ENCODE data around the gene MSL3.

Gene MSL3

GRCh38 chrX:11758400-11759171, 549 bp downstream of the MSL3 start:
- in situ Hi-C loops (cut with HindIII; ENCODE audit: low sequenced_read_pairs): loop anchor here (25.0 kb wide), 1 partner anchor 221 kb away; no protein-coding TSS in a partner anchor

- in situ Hi-C loops (cut with HindIII; ENCODE audit: low sequenced_read_pairs): loop anchor here (25.0 kb wide), 1 partner anchor 222 kb away; no protein-coding TSS in a partner anchor
These were observed 1.1 kb downstream of the MSL3 start for GRCh38 chrX:11759172-11759460.

GRCh38 chrX:11759461-11760311, 1.6 kb downstream of the MSL3 start:
- in situ Hi-C loops (cut with HindIII; ENCODE audit: low sequenced_read_pairs): loop anchor here (25.0 kb wide), 1 partner anchor 222 kb away; no protein-coding TSS in a partner anchor

DNA sequence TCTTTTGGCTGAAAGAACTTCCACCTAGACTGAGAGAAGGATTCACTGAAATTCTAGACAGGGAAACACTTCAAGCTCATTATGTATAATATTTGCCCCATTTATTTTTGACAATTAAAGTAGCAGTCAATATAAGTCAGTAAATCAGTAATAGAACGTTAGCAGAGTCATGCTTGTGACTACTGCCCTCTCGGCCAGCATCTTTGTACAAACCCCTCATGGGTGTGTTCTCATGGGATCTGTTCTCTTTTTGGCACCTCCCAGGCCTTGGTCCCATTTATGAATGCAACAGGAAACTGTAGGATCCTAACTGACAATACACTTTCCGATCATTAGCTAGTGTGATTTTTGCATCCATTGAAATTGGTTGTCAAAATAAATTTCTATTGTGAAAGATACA, 2.9 kb downstream of the MSL3 start:
- in situ Hi-C loops (cut with HindIII; ENCODE audit: low sequenced_read_pairs): loop anchor here (25.0 kb wide), 1 partner anchor 224 kb away; no protein-coding TSS in a partner anchor

- in situ Hi-C loops (cut with HindIII; ENCODE audit: low sequenced_read_pairs): loop anchor here (25.0 kb wide), 1 partner anchor 227 kb away; no protein-coding TSS in a partner anchor
These were observed 6.6 kb downstream of the MSL3 start for GRCh38 chrX:11764602-11765067.

DNA sequence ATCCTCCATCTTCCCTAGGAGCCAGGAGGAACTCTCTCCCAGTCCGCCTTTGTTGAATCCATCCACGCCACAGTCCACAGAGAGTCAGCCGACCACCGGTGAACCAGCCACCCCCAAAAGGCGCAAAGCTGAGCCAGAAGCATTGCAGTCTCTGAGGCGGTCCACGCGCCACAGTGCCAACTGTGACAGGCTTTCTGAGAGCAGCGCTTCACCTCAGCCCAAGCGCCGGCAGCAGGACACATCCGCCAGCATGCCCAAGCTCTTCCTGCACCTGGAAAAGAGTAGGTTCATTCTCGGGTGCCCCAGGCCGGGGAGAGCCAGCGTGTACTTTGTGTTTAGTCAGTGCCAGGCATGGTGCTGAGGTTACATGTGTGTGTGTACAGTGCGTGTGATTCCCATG, 7.4 kb downstream of the MSL3 start:
- in situ Hi-C loops (cut with HindIII; ENCODE audit: low sequenced_read_pairs): loop anchor here (25.0 kb wide), 1 partner anchor 228 kb away; no protein-coding TSS in a partner anchor

GRCh38 chrX:11766487-11766886, 8.4 kb downstream of the MSL3 start:
- in situ Hi-C loops (cut with HindIII; ENCODE audit: low sequenced_read_pairs): loop anchor here (25.0 kb wide), 1 partner anchor 229 kb away; no protein-coding TSS in a partner anchor

- in situ Hi-C loops (cut with HindIII; ENCODE audit: low sequenced_read_pairs): loop anchor here (25.0 kb wide), 1 partner anchor 231 kb away; no protein-coding TSS in a partner anchor
These were observed 10.0 kb downstream of the MSL3 start for GRCh38 chrX:11768039-11768438.

DNA sequence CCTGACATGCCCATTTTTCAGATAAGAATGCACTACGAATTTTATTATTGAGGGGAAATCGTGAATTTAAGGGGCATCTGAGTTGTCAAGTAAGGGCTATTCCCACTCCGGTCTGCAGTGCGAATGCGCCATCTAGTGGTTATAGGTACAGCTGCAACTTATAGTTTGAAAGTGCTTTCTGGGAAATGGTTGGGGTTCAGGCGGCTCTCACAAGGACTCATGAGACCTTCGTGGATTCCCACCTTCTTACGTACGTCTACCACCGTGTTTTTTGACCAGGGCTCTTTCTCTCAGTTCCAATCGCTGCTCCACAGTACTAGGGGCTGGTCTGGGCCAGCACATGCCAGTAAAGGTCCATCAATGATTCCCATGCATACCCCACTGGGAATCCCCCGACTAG, 12.3 kb downstream of the MSL3 start:
- in situ Hi-C loops (cut with HindIII; ENCODE audit: low sequenced_read_pairs): loop anchor here (25.0 kb wide), 1 partner anchor 233 kb away; no protein-coding TSS in a partner anchor

GRCh38 chrX:11778230-11778629, 20.2 kb downstream of the MSL3 start:
- in situ Hi-C loops (cut with HindIII; ENCODE audit: low sequenced_read_pairs): no loop called here

DNA sequence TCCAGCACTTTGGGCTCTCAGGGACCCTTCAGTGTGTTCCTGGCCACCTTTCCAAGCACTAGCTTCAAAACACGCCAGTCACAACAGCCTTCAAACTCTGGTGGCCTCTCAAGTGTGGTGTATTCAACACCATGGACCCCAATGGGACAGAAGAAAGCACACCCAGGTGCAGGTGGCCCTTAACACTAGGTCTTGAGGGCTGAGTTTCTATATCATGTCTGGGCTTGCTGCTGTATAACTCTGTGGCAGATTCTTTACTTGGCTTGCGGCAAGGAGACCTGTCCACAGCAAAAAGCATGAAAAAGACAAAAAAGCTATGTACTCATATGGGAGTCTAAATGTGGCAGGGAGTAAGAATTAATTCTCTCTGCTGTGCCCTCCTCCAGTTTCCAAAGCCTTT, 23.1 kb downstream of the MSL3 start:
- in situ Hi-C loops (cut with HindIII; ENCODE audit: low sequenced_read_pairs): no loop called here

DNA sequence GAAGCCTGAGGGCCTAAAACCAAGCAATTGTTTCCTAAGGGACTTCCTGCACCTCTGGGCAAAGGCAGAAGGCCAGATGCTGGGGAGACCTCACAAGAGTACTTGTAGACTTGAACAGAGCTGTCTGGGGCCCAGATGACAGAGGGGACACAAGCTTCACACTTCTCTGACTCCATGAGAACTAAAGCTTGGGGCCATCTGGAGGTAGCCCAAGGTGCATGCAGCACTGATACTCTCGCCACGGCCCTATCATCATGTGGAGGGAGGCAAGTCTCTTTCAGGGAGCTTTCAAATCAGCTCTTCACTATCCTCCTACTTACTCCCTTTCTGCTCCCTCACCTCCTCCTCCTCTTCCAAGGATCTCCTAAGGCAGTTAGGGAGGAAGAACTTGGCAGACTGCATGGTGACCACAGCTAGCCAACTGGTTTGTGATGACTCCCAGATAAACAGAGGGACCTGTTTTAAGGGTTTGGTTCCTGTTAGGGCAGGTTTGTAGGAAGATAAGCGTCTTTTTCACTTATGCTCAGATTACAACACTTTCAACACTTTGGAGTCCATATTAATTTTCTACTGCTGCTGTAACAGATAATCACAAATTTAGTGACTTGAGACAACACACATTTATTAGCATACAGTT, 23.8 kb downstream of the MSL3 start:
- in situ Hi-C loops (cut with HindIII; ENCODE audit: low sequenced_read_pairs): no loop called here

DNA sequence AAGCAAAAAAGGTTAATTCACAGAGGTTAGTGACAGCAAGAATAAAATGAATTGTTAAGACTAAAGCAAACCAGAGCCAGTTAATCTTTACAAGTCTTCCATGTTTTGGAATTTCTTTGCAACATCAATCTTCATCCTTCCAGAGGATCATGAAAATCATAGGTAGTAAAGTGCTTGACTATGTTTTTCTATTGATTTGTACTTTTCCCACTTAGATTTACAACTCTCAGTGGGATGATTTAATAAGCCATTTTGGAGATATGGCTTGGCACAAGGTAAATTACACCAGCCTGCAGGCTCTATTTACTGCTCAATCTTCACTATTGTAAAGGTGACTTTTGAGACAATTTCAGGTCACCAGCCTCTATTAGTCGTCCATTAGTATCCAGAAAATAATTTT, 26.5 kb downstream of the MSL3 start:
- in situ Hi-C loops (cut with HindIII; ENCODE audit: low sequenced_read_pairs): no loop called here

GRCh38 chrX:11786862-11787261, 28.8 kb downstream of the MSL3 start:
- in situ Hi-C loops (cut with HindIII; ENCODE audit: low sequenced_read_pairs): no loop called here

DNA sequence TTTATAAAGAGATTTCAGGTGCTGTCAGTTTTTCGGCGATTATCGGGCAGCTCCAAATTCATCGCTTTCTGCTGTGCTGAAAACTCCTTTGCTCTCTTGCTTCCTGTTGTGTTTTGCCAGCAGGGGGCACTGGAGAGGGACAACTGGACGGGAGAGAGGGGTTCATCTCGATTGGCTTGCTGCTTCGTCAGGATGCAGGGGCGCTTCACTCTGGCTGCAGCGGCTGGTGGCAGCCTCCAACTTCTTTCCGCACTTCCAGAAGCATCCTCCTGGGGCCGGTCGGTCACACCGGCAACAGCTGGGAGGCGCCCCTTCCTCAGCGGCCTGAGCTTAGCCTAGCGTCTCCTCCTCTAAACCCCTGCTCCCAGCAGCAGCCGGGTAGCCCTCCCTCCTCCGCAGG, 29.5 kb downstream of the MSL3 start:
- in situ Hi-C loops (cut with HindIII; ENCODE audit: low sequenced_read_pairs): no loop called here

GRCh38 chrX:11789809-11790208, 31.8 kb downstream of the MSL3 start:
- in situ Hi-C loops (cut with HindIII; ENCODE audit: low sequenced_read_pairs): no loop called here

DNA sequence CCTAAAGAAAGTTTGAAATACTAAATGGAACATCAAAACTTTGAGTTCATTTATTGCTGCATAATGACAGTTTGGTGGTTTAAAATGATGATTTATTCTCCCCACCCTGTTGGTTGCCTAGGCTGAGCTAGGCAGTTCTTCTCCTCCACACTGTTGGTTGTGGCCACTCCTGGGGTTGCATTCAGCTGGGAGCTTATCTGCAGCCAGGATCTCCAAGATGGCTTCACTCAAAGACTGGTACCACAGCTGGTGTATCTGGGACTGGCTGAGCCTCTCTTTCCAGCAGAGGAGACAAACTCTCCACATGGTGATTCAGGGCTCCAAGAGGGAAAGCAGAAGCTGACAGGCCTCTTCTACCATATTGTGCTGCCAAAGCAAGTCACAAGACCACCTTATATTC, 33.1 kb downstream of the MSL3 start:
- in situ Hi-C loops (cut with HindIII; ENCODE audit: low sequenced_read_pairs): no loop called here

- in situ Hi-C loops (cut with HindIII; ENCODE audit: low sequenced_read_pairs): no loop called here
These were observed 33.5 kb downstream of the MSL3 start for GRCh38 chrX:11791537-11791936.

DNA sequence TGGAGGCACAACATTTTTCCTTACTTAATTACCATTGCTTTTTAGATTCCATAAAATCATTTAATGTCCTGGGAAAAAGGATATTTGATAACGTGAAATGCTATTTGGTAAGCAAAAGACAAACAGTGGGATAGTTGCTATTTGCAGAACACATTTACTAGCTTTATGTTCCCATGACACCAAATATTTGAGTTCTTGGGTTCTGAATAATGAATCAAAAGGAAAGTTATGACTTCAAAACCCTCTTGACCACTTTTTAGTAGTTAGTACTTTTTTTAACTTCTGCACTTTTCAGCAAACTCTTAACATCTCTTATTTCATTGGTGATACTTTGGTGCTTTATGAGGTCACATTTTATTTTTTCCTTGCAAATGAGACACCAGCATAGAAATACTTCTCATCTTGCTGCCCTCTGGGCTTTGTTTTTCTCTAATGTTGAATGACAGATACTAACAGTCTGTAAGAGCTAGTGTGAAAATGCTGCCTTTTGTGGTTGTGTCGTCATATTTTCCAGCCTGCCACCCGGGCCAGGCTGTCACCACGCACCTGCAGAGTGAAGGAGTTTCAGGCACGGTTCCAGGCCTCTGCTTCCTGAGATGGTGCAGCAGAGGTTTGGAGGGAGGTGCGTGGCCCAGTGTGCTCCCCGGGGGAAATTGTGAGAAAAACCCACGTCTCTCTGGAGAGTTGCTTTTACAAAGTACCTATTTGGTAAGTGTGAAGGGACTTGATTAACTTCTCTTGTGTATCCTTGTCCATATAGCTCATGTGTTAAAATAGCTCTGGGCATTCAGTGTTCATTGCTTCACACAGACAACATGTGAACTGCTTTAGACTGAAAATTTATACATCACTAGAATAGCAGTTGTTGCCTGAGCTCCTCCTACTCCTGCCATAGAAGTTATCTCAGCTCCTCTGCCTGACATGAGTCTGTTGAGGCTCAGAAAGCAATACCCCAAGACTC, 34.7 kb downstream of the MSL3 start:
- in situ Hi-C loops (cut with HindIII; ENCODE audit: low sequenced_read_pairs): no loop called here

DNA sequence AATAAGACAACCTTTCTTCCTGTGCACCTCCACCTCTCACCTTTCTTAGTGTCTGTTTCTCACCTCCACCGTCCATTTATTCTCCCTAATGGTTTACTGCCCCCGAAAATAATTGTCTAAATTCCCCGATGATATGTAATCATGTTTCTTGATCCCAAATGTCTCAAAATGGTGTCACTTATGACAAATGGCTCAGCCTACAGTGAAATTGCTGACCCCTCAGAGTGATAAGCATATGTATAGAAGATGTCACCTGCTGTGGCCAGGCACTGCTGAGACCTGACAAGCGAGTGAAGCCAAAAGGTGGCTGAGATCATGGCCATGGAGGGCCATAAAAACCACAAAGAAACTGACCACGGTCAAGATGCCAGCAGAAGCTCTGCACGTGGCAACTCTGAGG, 35.7 kb downstream of the MSL3 start:
- in situ Hi-C loops (cut with HindIII; ENCODE audit: low sequenced_read_pairs): no loop called here
